GM23338 (cell line): ENCODE results near the gene ZFYVE21. TPM values are rescaled to one million over a fixed set of nuclear protein-coding genes. Genes with fewer than 3 reads are reported as not detected.

Experiments
- ATAC-seq: fragments of 200-7000 bp; cut with Tn5 transposase; 3 replicates; pipeline ENCODE4 v1.9.1; 2020
- DNase-seq: peaks from one replicate; pipeline ENCODE4 v3.0.0-alpha.2; 2015; ENCODE audit warnings: low spot score
- H2AFZ ChIP-seq: fragments of 200-600 bp; sonication (generic); 2 replicates; pipeline ENCODE4 v1.8.0; 2016; ENCODE audit warnings: antibody characterized with exemption, mild to moderate bottlenecking, moderate library complexity
- H3F3A ChIP-seq: fragments of 200-600 bp; sonication (generic); replicated peaks from 2 replicates; pipeline ENCODE4 v1.8.0; 2017; ENCODE audit warnings: antibody characterized with exemption, mixed run types, low read depth
- H3K27ac ChIP-seq: fragments of 200-600 bp; sonication (generic); 2 replicates; pipeline ENCODE4 v1.6.1; 2016; ENCODE audit warnings: low read depth
- H3K27me3 ChIP-seq: fragments of 200-600 bp; sonication (generic); 2 replicates; pipeline ENCODE4 v1.8.0; 2016; ENCODE audit warnings: mild to moderate bottlenecking, mixed run types, moderate library complexity; ENCODE audit not compliant: insufficient read depth
- H3K36me3 ChIP-seq: fragments of 200-600 bp; sonication (generic); 2 replicates; pipeline ENCODE4 v1.8.0; 2016; ENCODE audit warnings: mild to moderate bottlenecking; ENCODE audit not compliant: insufficient read depth
- H3K4me1 ChIP-seq: fragments of 200-600 bp; sonication (generic); 2 replicates; pipeline ENCODE4 v1.8.0; 2016; ENCODE audit warnings: mild to moderate bottlenecking, moderate library complexity; ENCODE audit not compliant: insufficient read depth
- H3K4me2 ChIP-seq: fragments of 200-600 bp; sonication (generic); 2 replicates; pipeline ENCODE4 v1.7.1; 2017; ENCODE audit warnings: mixed run types
- H3K4me3 ChIP-seq: fragments of 200-600 bp; sonication (generic); 2 replicates; pipeline ENCODE4 v1.6.1; 2016; ENCODE audit warnings: mixed run types
- H3K79me2 ChIP-seq: fragments of 200-600 bp; sonication (generic); replicated peaks from 2 replicates; pipeline ENCODE4 v1.8.0; 2017; ENCODE audit warnings: mild to moderate bottlenecking; ENCODE audit not compliant: insufficient read depth
- H3K9me2 ChIP-seq: fragments of 200-600 bp; sonication (generic); 2 replicates; pipeline ENCODE4 v1.8.0; 2017; ENCODE audit not compliant: insufficient read depth
- H4K20me1 ChIP-seq: fragments of 200-600 bp; sonication (generic); replicated peaks from 2 replicates; pipeline ENCODE4 v1.8.0; 2017; ENCODE audit warnings: mild to moderate bottlenecking; ENCODE audit not compliant: insufficient read depth
- H3K27ac Mint-ChIP-seq: 2 replicates; pipeline ENCODE4 v1.8.0; 2020; ENCODE audit warnings: inconsistent platforms, mild to moderate bottlenecking, moderate library complexity, mixed read lengths
- H3K27me3 Mint-ChIP-seq: 3 replicates; pipeline ENCODE4 v1.8.0; 2022; ENCODE audit warnings: low read depth, mild to moderate bottlenecking, moderate library complexity, mixed read lengths, inconsistent platforms; ENCODE audit not compliant: insufficient read depth, poor library complexity
- H3K36me3 Mint-ChIP-seq: 3 replicates; pipeline ENCODE4 v1.8.0; 2021; ENCODE audit warnings: low read depth, mild to moderate bottlenecking, inconsistent platforms, moderate library complexity, mixed read lengths
- H3K4me1 Mint-ChIP-seq: 3 replicates; pipeline ENCODE4 v1.8.0; 2020; ENCODE audit warnings: mild to moderate bottlenecking, inconsistent platforms, mixed read lengths
- H3K4me3 Mint-ChIP-seq: 3 replicates; pipeline ENCODE4 v1.8.0; 2021; ENCODE audit warnings: moderate library complexity, mild to moderate bottlenecking, inconsistent platforms, mixed read lengths
- H3K9me3 Mint-ChIP-seq: 3 replicates; pipeline ENCODE4 v1.8.0; 2020; ENCODE audit warnings: moderate library complexity, mild to moderate bottlenecking, inconsistent platforms, mixed read lengths
- JUNB ChIP-seq: IDR thresholded peaks from one replicate; pipeline ENCODE4 v1.6.1; 2016; ENCODE audit warnings: antibody characterized with exemption; ENCODE audit not compliant: unreplicated experiment
- POLR2AphosphoS5 ChIP-seq: IDR thresholded peaks from 2 replicates; pipeline ENCODE4 v1.6.1; 2016; ENCODE audit warnings: antibody characterized with exemption, low read depth
- ZNF114 ChIP-seq: fragments of 250-450 bp; sonication (Bioruptor Pico); IDR thresholded peaks from 2 replicates; pipeline ENCODE4 v1.5.0; 2020; ENCODE audit warnings: mild to moderate bottlenecking, moderate library complexity
- polyA plus RNA-seq: library from polyadenylated mRNA; unstranded; fragments of >200 nt; fragmentation: Nextera tagmentation; extraction: Ambion mirVana; gene quantifications from 2 replicates; pipeline ENCODE4 v1.2.1, GENCODE V29; 2016
- total RNA-seq: library from RNA; depleted of rRNA; stranded (reverse); fragments of >200 nt; shearing (Covaris generic); gene quantifications from 2 replicates; pipeline ENCODE4 v1.2.3, GENCODE V29; 2014
- TF ChIP-seq, protein P1 (sequence below), 2 experiments: fragments of 200-600 bp in 1 of 2; sonication (generic) in 1 of 2; conservative IDR thresholded peaks; 2 replicates each; pipeline versions ENCODE4 v1.5.1 to v1.6.1; 2016 to 2017; ENCODE audit warnings: antibody characterized with exemption in 2 of 2, low read depth in 2 of 2, mild to moderate bottlenecking in 2 of 2, moderate library complexity in 1 of 2
- TF ChIP-seq, protein P2 (sequence below): fragments of 250-450 bp; sonication (Bioruptor Pico); IDR thresholded peaks from 2 replicates; pipeline ENCODE4 v1.5.0; 2020; ENCODE audit warnings: mild to moderate bottlenecking, moderate library complexity

Gene ZFYVE21
- total and polyA plus RNA-seq, 2 experiments from 2014 or later = 88.0 to 89.6 TPM

DNA sequence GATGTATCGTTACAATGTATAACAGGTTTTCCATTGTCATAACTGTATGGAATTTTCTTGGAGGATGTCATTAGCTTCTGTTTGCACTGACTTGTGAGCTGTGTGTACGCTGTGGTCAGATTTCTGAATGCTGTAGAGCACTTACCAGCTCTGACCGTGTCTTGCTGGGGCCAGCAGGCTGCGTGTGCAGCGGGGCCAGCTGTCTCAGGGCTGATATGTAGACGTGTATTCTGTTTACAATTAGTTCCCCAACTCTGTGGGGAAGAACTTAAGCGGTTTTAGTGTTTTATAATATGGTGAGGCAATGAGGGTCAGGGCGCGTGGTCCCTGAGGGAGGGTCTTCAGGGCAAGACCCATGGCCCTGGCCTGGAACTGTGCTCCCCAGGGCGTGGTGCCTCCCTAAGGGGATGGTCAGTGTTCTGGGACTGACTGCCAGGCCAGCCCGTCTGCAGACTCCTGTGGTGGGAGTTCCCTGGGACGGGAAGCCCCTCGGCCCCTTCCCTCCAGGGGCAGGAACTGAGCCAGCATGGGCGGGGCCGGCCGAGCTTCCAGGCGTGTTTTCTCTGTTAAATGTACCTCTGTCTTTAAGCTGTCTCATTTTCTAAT is 19.0 kb upstream of the ZFYVE21 start:
- no peaks in the 10 kb centered on the region; the same call in 2 of the 3 replicates for H3K9me3 Mint-ChIP-seq
- no peak overlapping the region for H3K4me3 Mint-ChIP-seq
- H3K27ac ChIP-seq = peak overlapping the region; percentile 42; the same call in 1 of the 2 replicates
- DNase-seq (no peak), ATAC-seq (peak; percentile 3; the same call in 1 of the 3 replicates)
- H3K4me1 ChIP-seq = peaks cover 6% of the 10 kb centered on the region; the same call in 1 of the 2 replicates
- H3K9me2 ChIP-seq = no peaks in the 10 kb centered on the region
- H2AFZ ChIP-seq = no peak overlapping the region
- H3K36me3 ChIP-seq = no peaks in the 10 kb centered on the region; the same call in none of the 2 replicates
- H3K4me1 Mint-ChIP-seq = peaks cover 21% of the 10 kb centered on the region
- H3K4me3 ChIP-seq = no peak overlapping the region
- H3F3A ChIP-seq = peaks cover 15% of the 10 kb centered on the region; the same call in 1 of the 2 replicates
- H3K27ac Mint-ChIP-seq = no peak overlapping the region; the same call in 1 of the 2 replicates
- TF ChIP-seq, protein P1, sequence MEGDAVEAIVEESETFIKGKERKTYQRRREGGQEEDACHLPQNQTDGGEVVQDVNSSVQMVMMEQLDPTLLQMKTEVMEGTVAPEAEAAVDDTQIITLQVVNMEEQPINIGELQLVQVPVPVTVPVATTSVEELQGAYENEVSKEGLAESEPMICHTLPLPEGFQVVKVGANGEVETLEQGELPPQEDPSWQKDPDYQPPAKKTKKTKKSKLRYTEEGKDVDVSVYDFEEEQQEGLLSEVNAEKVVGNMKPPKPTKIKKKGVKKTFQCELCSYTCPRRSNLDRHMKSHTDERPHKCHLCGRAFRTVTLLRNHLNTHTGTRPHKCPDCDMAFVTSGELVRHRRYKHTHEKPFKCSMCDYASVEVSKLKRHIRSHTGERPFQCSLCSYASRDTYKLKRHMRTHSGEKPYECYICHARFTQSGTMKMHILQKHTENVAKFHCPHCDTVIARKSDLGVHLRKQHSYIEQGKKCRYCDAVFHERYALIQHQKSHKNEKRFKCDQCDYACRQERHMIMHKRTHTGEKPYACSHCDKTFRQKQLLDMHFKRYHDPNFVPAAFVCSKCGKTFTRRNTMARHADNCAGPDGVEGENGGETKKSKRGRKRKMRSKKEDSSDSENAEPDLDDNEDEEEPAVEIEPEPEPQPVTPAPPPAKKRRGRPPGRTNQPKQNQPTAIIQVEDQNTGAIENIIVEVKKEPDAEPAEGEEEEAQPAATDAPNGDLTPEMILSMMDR (conservative IDR thresholded peaks at IDR 0.05; ENCODE audit: low read depth in 2 of 2) = no peak
- no peak for TF ChIP-seq ZNF114 (CRISPR knock-in tag)
- no peak for TF ChIP-seq JUNB
- TF ChIP-seq POLR2AphosphoS5 = no peak; the same call in 1 of the 2 replicates
- TF ChIP-seq, protein P2, sequence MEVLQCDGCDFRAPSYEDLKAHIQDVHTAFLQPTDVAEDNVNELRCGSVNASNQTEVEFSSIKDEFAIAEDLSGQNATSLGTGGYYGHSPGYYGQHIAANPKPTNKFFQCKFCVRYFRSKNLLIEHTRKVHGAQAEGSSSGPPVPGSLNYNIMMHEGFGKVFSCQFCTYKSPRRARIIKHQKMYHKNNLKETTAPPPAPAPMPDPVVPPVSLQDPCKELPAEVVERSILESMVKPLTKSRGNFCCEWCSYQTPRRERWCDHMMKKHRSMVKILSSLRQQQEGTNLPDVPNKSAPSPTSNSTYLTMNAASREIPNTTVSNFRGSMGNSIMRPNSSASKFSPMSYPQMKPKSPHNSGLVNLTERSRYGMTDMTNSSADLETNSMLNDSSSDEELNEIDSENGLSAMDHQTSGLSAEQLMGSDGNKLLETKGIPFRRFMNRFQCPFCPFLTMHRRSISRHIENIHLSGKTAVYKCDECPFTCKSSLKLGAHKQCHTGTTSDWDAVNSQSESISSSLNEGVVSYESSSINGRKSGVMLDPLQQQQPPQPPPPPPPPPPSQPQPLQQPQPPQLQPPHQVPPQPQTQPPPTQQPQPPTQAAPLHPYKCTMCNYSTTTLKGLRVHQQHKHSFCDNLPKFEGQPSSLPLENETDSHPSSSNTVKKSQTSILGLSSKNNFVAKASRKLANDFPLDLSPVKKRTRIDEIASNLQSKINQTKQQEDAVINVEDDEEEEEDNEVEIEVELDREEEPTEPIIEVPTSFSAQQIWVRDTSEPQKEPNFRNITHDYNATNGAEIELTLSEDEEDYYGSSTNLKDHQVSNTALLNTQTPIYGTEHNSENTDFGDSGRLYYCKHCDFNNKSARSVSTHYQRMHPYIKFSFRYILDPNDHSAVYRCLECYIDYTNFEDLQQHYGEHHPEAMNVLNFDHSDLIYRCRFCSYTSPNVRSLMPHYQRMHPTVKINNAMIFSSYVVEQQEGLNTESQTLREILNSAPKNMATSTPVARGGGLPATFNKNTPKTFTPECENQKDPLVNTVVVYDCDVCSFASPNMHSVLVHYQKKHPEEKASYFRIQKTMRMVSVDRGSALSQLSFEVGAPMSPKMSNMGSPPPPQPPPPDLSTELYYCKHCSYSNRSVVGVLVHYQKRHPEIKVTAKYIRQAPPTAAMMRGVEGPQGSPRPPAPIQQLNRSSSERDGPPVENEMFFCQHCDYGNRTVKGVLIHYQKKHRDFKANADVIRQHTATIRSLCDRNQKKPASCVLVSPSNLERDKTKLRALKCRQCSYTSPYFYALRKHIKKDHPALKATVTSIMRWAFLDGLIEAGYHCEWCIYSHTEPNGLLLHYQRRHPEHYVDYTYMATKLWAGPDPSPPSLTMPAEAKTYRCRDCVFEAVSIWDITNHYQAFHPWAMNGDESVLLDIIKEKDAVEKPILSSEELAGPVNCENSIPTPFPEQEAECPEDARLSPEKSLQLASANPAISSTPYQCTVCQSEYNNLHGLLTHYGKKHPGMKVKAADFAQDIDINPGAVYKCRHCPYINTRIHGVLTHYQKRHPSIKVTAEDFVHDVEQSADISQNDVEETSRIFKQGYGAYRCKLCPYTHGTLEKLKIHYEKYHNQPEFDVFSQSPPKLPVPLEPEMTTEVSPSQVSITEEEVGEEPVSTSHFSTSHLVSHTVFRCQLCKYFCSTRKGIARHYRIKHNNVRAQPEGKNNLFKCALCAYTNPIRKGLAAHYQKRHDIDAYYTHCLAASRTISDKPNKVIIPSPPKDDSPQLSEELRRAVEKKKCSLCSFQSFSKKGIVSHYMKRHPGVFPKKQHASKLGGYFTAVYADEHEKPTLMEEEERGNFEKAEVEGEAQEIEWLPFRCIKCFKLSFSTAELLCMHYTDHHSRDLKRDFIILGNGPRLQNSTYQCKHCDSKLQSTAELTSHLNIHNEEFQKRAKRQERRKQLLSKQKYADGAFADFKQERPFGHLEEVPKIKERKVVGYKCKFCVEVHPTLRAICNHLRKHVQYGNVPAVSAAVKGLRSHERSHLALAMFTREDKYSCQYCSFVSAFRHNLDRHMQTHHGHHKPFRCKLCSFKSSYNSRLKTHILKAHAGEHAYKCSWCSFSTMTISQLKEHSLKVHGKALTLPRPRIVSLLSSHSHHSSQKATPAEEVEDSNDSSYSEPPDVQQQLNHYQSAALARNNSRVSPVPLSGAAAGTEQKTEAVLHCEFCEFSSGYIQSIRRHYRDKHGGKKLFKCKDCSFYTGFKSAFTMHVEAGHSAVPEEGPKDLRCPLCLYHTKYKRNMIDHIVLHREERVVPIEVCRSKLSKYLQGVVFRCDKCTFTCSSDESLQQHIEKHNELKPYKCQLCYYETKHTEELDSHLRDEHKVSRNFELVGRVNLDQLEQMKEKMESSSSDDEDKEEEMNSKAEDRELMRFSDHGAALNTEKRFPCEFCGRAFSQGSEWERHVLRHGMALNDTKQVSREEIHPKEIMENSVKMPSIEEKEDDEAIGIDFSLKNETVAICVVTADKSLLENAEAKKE (CRISPR knock-in tag) = no peak
- H3K36me3 Mint-ChIP-seq = peaks cover 38% of the 10 kb centered on the region
- H3K79me2 ChIP-seq = 0 out of 2 replicates have a peak, but pooled peaks cover 8% of the 10 kb centered on the region
- peaks cover 34% of the 10 kb centered on the region for H3K27me3 Mint-ChIP-seq
- no peak overlapping the region for H3K4me2 ChIP-seq
- peaks cover 18% of the 10 kb centered on the region for H4K20me1 ChIP-seq
- H3K27me3 ChIP-seq = no peaks in the 10 kb centered on the region
